ENCODE data around the gene PDCD6IP. TPM values are rescaled to one million over a fixed set of nuclear protein-coding genes. Genes with fewer than 3 reads are reported as not detected.
A peak's percentile ranks its signal among the peaks of the same experiment; 100 is the strongest.

The PDCD6IP gene
- total RNA-seq, 2 experiments from 2014 or later, result 166 to 175 TPM

- Mint-ChIP-seq H3K4me3 (no peak overlapping the region), H3K36me3 (ENCODE audit: low read depth) (peaks cover 43% of the 10 kb centered on the region), H3K4me1 (ENCODE audit: low read depth) (peaks cover 22% of the 10 kb centered on the region), H3K27me3 (ENCODE audit: low read depth) (no peaks in the 10 kb centered on the region), H3K9me3 (ENCODE audit: insufficient read depth) (no peaks in the 10 kb centered on the region), H3K27ac (no peak overlapping the region)
- ATAC-seq (no peak), DNase-seq (no peak)
- POLR2A ChIA-PET, result no interaction called here
- CTCF ChIA-PET, result no interaction called here
Measured at GRCh38 chr3:33858131-33858530, 59.7 kb downstream of the PDCD6IP start.

GRCh38 chr3:33860373-33861050 lies 62.1 kb downstream of the PDCD6IP start:
- ChIA-PET POLR2A (no interaction called here), CTCF (interaction anchor here (0.8 kb wide), 1 partner anchor 23 kb away, joined by 4 read pairs; no protein-coding TSS in a partner anchor)
- Mint-ChIP-seq H3K36me3 (ENCODE audit: low read depth) (peaks cover 39% of the 10 kb centered on the region), H3K27me3 (ENCODE audit: low read depth) (no peaks in the 10 kb centered on the region), H3K4me1 (ENCODE audit: low read depth) (peaks cover 9% of the 10 kb centered on the region), H3K27ac (no peak overlapping the region), H3K4me3 (no peak overlapping the region), H3K9me3 (ENCODE audit: insufficient read depth) (no peaks in the 10 kb centered on the region)
- ATAC-seq, result no peak
- DNase-seq, result no peak

GRCh38 chr3:33865133-33865532 lies 66.7 kb downstream of the PDCD6IP start:
- H3K27me3 Mint-ChIP-seq (ENCODE audit: low read depth), result no peaks in the 10 kb centered on the region
- no peak overlapping the region for H3K4me3 Mint-ChIP-seq
- H3K9me3 Mint-ChIP-seq (ENCODE audit: insufficient read depth), result no peaks in the 10 kb centered on the region
- POLR2A ChIA-PET, result no interaction called here
- no peak overlapping the region for H3K27ac Mint-ChIP-seq
- CTCF ChIA-PET, result interaction anchor here (1.5 kb wide), 1 partner anchor 18 kb away, joined by 5 read pairs; no protein-coding TSS in a partner anchor
- ATAC-seq, result no peak
- H3K36me3 Mint-ChIP-seq (ENCODE audit: low read depth), result peaks cover 23% of the 10 kb centered on the region
- H3K4me1 Mint-ChIP-seq (ENCODE audit: low read depth), result no peaks in the 10 kb centered on the region
- DNase-seq, result no peak

GRCh38 chr3:33868309-33868708 lies 69.9 kb downstream of the PDCD6IP start:
- Mint-ChIP-seq H3K4me3 (no peak overlapping the region), H3K9me3 (ENCODE audit: insufficient read depth) (no peaks in the 10 kb centered on the region), H3K27ac (no peak overlapping the region), H3K27me3 (ENCODE audit: low read depth) (no peaks in the 10 kb centered on the region), H3K4me1 (ENCODE audit: low read depth) (no peaks in the 10 kb centered on the region), H3K36me3 (ENCODE audit: low read depth) (peaks cover 17% of the 10 kb centered on the region)
- no peak for DNase-seq
- ChIA-PET CTCF (no interaction called here), POLR2A (no interaction called here)
- ATAC-seq, result no peak

- DNase-seq, result no peak
Measured at GRCh38 chr3:33869977-33870376, 71.5 kb downstream of the PDCD6IP start.

GRCh38 chr3:33874815-33875214 lies 76.4 kb downstream of the PDCD6IP start:
- no peaks in the 10 kb centered on the region for H3K9me3 Mint-ChIP-seq (ENCODE audit: insufficient read depth)
- no peaks in the 10 kb centered on the region for H3K27me3 Mint-ChIP-seq (ENCODE audit: low read depth)
- ChIA-PET CTCF (interaction anchor here (1.6 kb wide), 1 partner anchor 9 kb away, joined by 8 read pairs; no protein-coding TSS in a partner anchor), POLR2A (no interaction called here)
- no peak for ATAC-seq
- H3K4me1 Mint-ChIP-seq (ENCODE audit: low read depth), result no peaks in the 10 kb centered on the region
- DNase-seq, result no peak
- H3K36me3 Mint-ChIP-seq (ENCODE audit: low read depth), result no peaks in the 10 kb centered on the region
- H3K4me3 Mint-ChIP-seq, result no peak overlapping the region
- no peak overlapping the region for H3K27ac Mint-ChIP-seq

More at GRCh38 chr3:33869977-33870376, 71.5 kb downstream of the PDCD6IP start:
- Mint-ChIP-seq H3K27ac (no peak overlapping the region), H3K36me3 (ENCODE audit: low read depth) (peaks cover 8% of the 10 kb centered on the region), H3K27me3 (ENCODE audit: low read depth) (no peaks in the 10 kb centered on the region), H3K9me3 (ENCODE audit: insufficient read depth) (no peaks in the 10 kb centered on the region), H3K4me3 (no peak overlapping the region), H3K4me1 (ENCODE audit: low read depth) (no peaks in the 10 kb centered on the region)
- POLR2A ChIA-PET, result no interaction called here
- CTCF ChIA-PET, result interaction anchor here (0.5 to 0.7 kb wide), 2 partner anchors 17 to 146 kb away, joined by 3 to 4 read pairs; no protein-coding TSS in a partner anchor
- ATAC-seq, result no peak

- Mint-ChIP-seq H3K36me3 (ENCODE audit: low read depth) (no peaks in the 10 kb centered on the region), H3K27ac (no peak overlapping the region), H3K27me3 (ENCODE audit: low read depth) (no peaks in the 10 kb centered on the region), H3K4me3 (no peak overlapping the region), H3K4me1 (ENCODE audit: low read depth) (no peaks in the 10 kb centered on the region), H3K9me3 (ENCODE audit: insufficient read depth) (no peaks in the 10 kb centered on the region)
- DNase-seq (no peak), ATAC-seq (no peak)
- CTCF ChIA-PET, result no interaction called here
- POLR2A ChIA-PET, result no interaction called here
Measured at GRCh38 chr3:33875680-33876079, 77.2 kb downstream of the PDCD6IP start.

GRCh38 chr3:33877187-33877586 lies 78.8 kb downstream of the PDCD6IP start:
- ChIA-PET POLR2A (no interaction called here), CTCF (no interaction called here)
- Mint-ChIP-seq H3K9me3 (ENCODE audit: insufficient read depth) (no peaks in the 10 kb centered on the region), H3K36me3 (ENCODE audit: low read depth) (no peaks in the 10 kb centered on the region), H3K27me3 (ENCODE audit: low read depth) (no peaks in the 10 kb centered on the region), H3K27ac (no peak overlapping the region), H3K4me3 (no peak overlapping the region), H3K4me1 (ENCODE audit: low read depth) (no peaks in the 10 kb centered on the region)
- DNase-seq (no peak), ATAC-seq (no peak)

- POLR2A ChIA-PET, result interaction anchor here (0.5 kb wide), 1 partner anchor 81 kb away, joined by 3 read pairs; the partner anchor contains the start of gene PDCD6IP
- CTCF ChIA-PET, result interaction anchor here (0.6 to 1.0 kb wide), 3 partner anchors 95 to 803 kb away, joined by 3 read pairs; no protein-coding TSS in a partner anchor
- no peak overlapping the region for H3K27ac Mint-ChIP-seq
Measured at GRCh38 chr3:33879540-33879939, 81.1 kb downstream of the PDCD6IP start.

GRCh38 chr3:33881156-33882064 lies 83.0 kb downstream of the PDCD6IP start:
- ATAC-seq, result no peak
- Mint-ChIP-seq H3K36me3 (ENCODE audit: low read depth) (no peaks in the 10 kb centered on the region), H3K4me1 (ENCODE audit: low read depth) (peaks cover 2% of the 10 kb centered on the region), H3K27ac (no peak overlapping the region), H3K9me3 (ENCODE audit: insufficient read depth) (no peaks in the 10 kb centered on the region), H3K27me3 (ENCODE audit: low read depth) (no peaks in the 10 kb centered on the region), H3K4me3 (no peak overlapping the region)
- no peak for DNase-seq
- ChIA-PET POLR2A (no interaction called here), CTCF (interaction anchor here (0.6 kb wide), 1 partner anchor 9 kb away, joined by 3 read pairs; no protein-coding TSS in a partner anchor)

More at GRCh38 chr3:33879540-33879939, 81.1 kb downstream of the PDCD6IP start:
- H3K27me3 Mint-ChIP-seq (ENCODE audit: low read depth), result no peaks in the 10 kb centered on the region
- peaks cover 2% of the 10 kb centered on the region for H3K4me1 Mint-ChIP-seq (ENCODE audit: low read depth)
- H3K9me3 Mint-ChIP-seq (ENCODE audit: insufficient read depth), result no peaks in the 10 kb centered on the region
- DNase-seq (no peak), ATAC-seq (no peak)
- H3K4me3 Mint-ChIP-seq, result no peak overlapping the region
- no peaks in the 10 kb centered on the region for H3K36me3 Mint-ChIP-seq (ENCODE audit: low read depth)

- no peaks in the 10 kb centered on the region for H3K27me3 Mint-ChIP-seq (ENCODE audit: low read depth)
- H3K36me3 Mint-ChIP-seq (ENCODE audit: low read depth), result no peaks in the 10 kb centered on the region
Measured at GRCh38 chr3:33882296-33882695, 83.9 kb downstream of the PDCD6IP start.

GRCh38 chr3:33883538-33883950 lies 85.1 kb downstream of the PDCD6IP start:
- ChIA-PET POLR2A (no interaction called here), CTCF (interaction anchor here (1.0 to 3.6 kb wide), 22 partner anchors 9 to 807 kb away, joined by 3 to 34 read pairs (median 4); partner anchors contain the start of gene PDCD6IP)
- no peaks in the 10 kb centered on the region for H3K36me3 Mint-ChIP-seq (ENCODE audit: low read depth)

More at GRCh38 chr3:33882296-33882695, 83.9 kb downstream of the PDCD6IP start:
- ATAC-seq (no peak), DNase-seq (no peak)
- ChIA-PET CTCF (interaction anchor here (1.3 to 3.6 kb wide), 8 partner anchors 8 to 378 kb away, joined by 3 to 27 read pairs (median 8); no protein-coding TSS in a partner anchor), POLR2A (no interaction called here)
- Mint-ChIP-seq H3K9me3 (ENCODE audit: insufficient read depth) (no peaks in the 10 kb centered on the region), H3K27ac (no peak overlapping the region), H3K4me3 (no peak overlapping the region), H3K4me1 (ENCODE audit: low read depth) (peaks cover 2% of the 10 kb centered on the region)

More at GRCh38 chr3:33883538-33883950, 85.1 kb downstream of the PDCD6IP start:
- Mint-ChIP-seq H3K27ac (no peak overlapping the region), H3K4me3 (no peak overlapping the region), H3K4me1 (ENCODE audit: low read depth) (peaks cover 2% of the 10 kb centered on the region), H3K27me3 (ENCODE audit: low read depth) (no peaks in the 10 kb centered on the region), H3K9me3 (ENCODE audit: insufficient read depth) (no peaks in the 10 kb centered on the region)
- DNase-seq, result peak; percentile 46
- ATAC-seq, result no peak

Data from activated CD8-positive, alpha-beta T cell treated with anti-CD3 and anti-CD28 coated beads, Interleukin-2, amount 10 ng/mL, durations not matched to agents 7 days and 5 days (primary cell).